Measurements from ENCODE around the gene PITPNC1.

The PITPNC1 gene

GRCh38 chr17:67390646-67391361 is 13.7 kb downstream of the PITPNC1 start:
- TF ChIP-seq, protein P1, sequence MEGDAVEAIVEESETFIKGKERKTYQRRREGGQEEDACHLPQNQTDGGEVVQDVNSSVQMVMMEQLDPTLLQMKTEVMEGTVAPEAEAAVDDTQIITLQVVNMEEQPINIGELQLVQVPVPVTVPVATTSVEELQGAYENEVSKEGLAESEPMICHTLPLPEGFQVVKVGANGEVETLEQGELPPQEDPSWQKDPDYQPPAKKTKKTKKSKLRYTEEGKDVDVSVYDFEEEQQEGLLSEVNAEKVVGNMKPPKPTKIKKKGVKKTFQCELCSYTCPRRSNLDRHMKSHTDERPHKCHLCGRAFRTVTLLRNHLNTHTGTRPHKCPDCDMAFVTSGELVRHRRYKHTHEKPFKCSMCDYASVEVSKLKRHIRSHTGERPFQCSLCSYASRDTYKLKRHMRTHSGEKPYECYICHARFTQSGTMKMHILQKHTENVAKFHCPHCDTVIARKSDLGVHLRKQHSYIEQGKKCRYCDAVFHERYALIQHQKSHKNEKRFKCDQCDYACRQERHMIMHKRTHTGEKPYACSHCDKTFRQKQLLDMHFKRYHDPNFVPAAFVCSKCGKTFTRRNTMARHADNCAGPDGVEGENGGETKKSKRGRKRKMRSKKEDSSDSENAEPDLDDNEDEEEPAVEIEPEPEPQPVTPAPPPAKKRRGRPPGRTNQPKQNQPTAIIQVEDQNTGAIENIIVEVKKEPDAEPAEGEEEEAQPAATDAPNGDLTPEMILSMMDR (IDR thresholded peaks at IDR 0.05; ENCODE audit: insufficient read depth, low read length, missing control alignments), result no peak
- CTCF ChIA-PET, result interaction anchor here (1.2 to 7.8 kb wide), 2 partner anchors 13 to 85 kb away, joined by 6 to 92 read pairs; partner anchors contain the start of gene PITPNC1
- POLR2A ChIA-PET, result no interaction called here
- peak; percentile 91 for DNase-seq (ENCODE audit: low read depth, low spot score)
- peak overlapping the region; percentile 15; the same call in 1 of the 2 replicates for H3K4me3 ChIP-seq (ENCODE audit: low read depth, low read length)

GRCh38 chr17:67392111-67392510 is 15.0 kb downstream of the PITPNC1 start:
- TF ChIP-seq, protein P1 (IDR thresholded peaks at IDR 0.05; ENCODE audit: insufficient read depth, low read length, missing control alignments), result no peak
- no peak overlapping the region for H3K4me3 ChIP-seq (ENCODE audit: low read depth, low read length)
- CTCF ChIA-PET, result interaction anchor here (7.8 kb wide), 1 partner anchor 14 kb away, joined by 92 read pairs; the partner anchor contains the start of gene PITPNC1
- POLR2A ChIA-PET, result no interaction called here
- no peak for DNase-seq (ENCODE audit: low read depth, low spot score)

DNA sequence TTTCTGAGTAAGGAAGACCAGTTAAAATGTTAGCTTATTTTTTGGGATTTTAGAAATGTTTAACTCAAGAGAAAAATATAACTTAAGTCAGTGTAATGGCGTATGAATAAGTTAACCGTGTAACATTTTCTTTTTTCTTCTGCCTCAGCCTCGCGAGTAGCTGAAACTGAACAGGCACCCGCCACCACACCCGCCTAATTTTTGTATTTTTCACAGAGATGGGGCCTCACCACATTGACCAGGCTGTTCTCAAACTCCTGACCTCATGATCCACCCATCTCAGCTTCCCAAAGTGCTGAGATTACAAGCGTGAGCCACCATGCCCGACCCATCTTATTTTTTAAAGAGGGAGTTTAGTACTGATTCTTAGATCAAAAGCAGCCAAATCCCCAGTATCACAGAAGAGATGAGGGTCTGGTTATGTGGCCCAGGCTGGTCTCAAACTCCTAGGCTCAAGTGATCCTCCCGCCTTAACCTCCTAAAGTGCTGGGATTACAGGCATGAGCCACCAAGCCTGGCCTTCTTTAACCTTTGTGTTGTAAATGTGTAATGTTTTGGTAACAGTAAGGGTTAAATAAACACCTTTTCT is 16.8 kb downstream of the PITPNC1 start:
- no peak for DNase-seq (ENCODE audit: low read depth, low spot score)
- ChIA-PET CTCF (interaction anchor here (1.6 to 1.9 kb wide), 3 partner anchors 15 to 81 kb away, joined by 7 to 12 read pairs (median 7); no protein-coding TSS in a partner anchor), POLR2A (no interaction called here)
- H3K4me3 ChIP-seq (ENCODE audit: low read depth, low read length), result no peak overlapping the region
- TF ChIP-seq, protein P1 (IDR thresholded peaks at IDR 0.05; ENCODE audit: insufficient read depth, low read length, missing control alignments), result no peak

DNA sequence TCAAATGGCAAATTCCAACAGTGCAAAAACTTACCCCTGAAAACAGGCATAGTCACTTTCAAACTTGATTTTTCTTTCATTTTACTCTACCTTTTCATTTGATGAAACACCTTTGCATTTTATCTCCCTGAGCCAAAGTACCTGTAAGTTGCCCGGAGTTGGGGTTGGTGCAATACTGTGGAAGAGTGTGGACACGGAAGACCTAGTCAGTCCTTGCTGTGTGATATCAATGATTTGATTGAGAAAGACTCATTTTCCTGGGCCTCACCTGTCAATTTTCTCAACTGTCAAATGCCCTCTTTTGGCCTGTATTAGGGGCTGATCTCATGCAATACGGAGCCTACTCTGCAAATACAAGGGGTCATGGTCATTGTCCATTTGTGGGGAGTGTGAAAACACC is 22.6 kb downstream of the PITPNC1 start:
- POLR2A ChIA-PET, result no interaction called here

DNA sequence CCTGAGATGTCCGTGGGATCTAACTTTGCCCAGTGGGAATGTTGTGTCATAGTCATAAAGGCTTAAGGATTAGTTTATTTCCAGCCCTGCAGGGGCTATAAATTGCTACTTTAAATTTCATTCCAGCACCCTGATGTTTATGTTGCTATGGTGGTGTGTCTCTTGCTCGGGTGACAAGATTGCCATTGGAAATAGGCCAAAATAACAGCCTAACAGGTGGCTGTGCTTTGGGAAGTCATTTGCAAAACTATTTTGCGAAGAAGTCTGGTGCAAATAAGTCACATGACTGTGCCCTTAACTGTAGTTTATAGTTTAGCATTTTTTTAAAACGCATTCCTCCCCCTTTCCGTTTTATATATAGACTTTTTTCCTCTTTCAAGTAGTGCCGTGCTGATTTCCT is 23.1 kb downstream of the PITPNC1 start:
- POLR2A ChIA-PET, result no interaction called here
- TF ChIP-seq, protein P1 (IDR thresholded peaks at IDR 0.05; ENCODE audit: insufficient read depth, low read length, missing control alignments), result no peak

More for the DNA sequence above, 22.6 kb downstream of the PITPNC1 start:
- CTCF ChIA-PET, result no interaction called here
- H3K4me3 ChIP-seq (ENCODE audit: low read depth, low read length), result no peak overlapping the region
- TF ChIP-seq, protein P1 (IDR thresholded peaks at IDR 0.05; ENCODE audit: insufficient read depth, low read length, missing control alignments), result no peak
- no peak for DNase-seq (ENCODE audit: low read depth, low spot score)

GRCh38 chr17:67401106-67401505 is 24.0 kb downstream of the PITPNC1 start:
- H3K4me3 ChIP-seq (ENCODE audit: low read depth, low read length), result no peak overlapping the region
- ChIA-PET POLR2A (no interaction called here), CTCF (interaction anchor here (1.0 kb wide), 2 partner anchors 14 to 22 kb away, joined by 3 to 6 read pairs; no protein-coding TSS in a partner anchor)
- no peak for DNase-seq (ENCODE audit: low read depth, low spot score)
- TF ChIP-seq, protein P1 (IDR thresholded peaks at IDR 0.05; ENCODE audit: insufficient read depth, low read length, missing control alignments), result no peak

More for the DNA sequence above, 23.1 kb downstream of the PITPNC1 start:
- H3K4me3 ChIP-seq (ENCODE audit: low read depth, low read length), result no peak overlapping the region
- DNase-seq (ENCODE audit: low read depth, low spot score), result no peak
- CTCF ChIA-PET, result interaction anchor here (1.0 kb wide), 2 partner anchors 14 to 21 kb away, joined by 3 to 6 read pairs; no protein-coding TSS in a partner anchor
